ENCODE measurements around the gene EXD2. TPM values are rescaled to one million over a fixed set of nuclear protein-coding genes. Genes with fewer than 3 reads are reported as not detected.
A peak's percentile ranks its signal among the peaks of the same experiment; 100 is the strongest.

Gene EXD2
- total and polyA plus RNA-seq, 2 of the 13 experiments (the other 11 are each of a cell fraction or from before 2014, with no cell fraction given), result 9.5 to 15.1 TPM

DNA sequence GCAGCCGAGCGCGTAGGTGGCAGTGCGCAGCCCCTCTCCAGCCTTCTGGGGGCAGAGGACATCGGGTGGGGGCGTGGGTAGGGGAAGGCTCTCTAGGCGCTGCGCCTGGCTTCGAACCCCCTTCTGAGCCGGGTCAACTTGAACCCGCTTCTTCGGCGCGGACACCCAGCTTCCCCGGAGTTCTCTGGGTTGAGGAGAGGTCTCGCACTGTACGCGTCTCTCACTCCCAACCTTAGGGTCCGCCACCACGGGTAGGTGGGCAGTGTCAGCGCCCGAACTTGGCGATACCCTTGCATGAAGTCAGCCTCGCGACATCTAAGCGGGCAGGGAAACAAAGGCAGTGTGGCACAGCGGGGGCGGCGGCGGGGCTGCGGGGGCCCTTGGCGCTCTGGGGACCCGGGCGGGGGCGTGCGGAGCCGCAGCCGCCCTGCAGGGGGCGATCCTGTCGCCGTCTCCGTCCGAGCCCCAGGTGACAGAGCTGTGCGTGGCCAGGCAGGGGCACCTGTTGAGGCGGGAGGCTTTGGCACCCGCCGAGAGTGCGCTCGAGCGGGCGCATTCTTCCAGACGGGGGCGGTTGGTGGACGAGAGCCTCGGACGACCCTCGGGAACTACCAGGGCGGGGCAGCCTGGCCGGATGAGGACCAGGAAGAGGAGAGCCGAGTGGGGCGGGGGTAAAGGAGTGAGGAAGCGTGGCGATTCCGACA is 69.7 kb downstream of the EXD2 start:
- peak; percentile 82 for ATAC-seq
- Histone ChIP-seq H3K36me3 (replicated peaks in 1 of 2; ENCODE audit: control insufficient read depth in 1 of 2, insufficient read depth in 2 of 2, low read length in 2 of 2) (no peaks in the 10 kb centered on the region), H3K9me3 (ENCODE audit: low read length) (no peaks in the 10 kb centered on the region), H3K27me3 (ENCODE audit: control insufficient read depth in 1 of 2, insufficient read depth in 2 of 2, low read length in 2 of 2) (peaks cover 6 to 38% of the 10 kb centered on the region in 2 experiments; a peak in 4 of 5 replicates), H3K9ac (ENCODE audit: insufficient read depth, low read depth, low read length) (no peak overlapping the region), H4K20me1 (ENCODE audit: insufficient read depth, low read length) (no peaks in the 10 kb centered on the region), H3K4me1 (ENCODE audit: insufficient read depth, low read length) (peaks cover 20% of the 10 kb centered on the region), H3K4me2 (ENCODE audit: low read depth, low read length) (peak overlapping the region; percentile 79), H3K27ac (ENCODE audit: extremely low read length, insufficient read depth, low read length) (no peak overlapping the region), H3K4me3 (replicated peaks in 1 of 3; ENCODE audit: insufficient read depth in 1 of 3, low read depth in 2 of 3, low read length in 3 of 3) (peak overlapping the region; percentile 37 to 72 (median 67)), H3K79me2 (ENCODE audit: insufficient read depth, low read length) (no peaks in the 10 kb centered on the region), H2AFZ (ENCODE audit: low read length) (no peak overlapping the region)
- no peak for DNase-seq (ENCODE audit: low spot score)
- intact Hi-C loops (cut with micrococcal nuclease; ENCODE audit: unreplicated experiment) (loop anchor here (1.0 kb wide), 1 partner anchor 26 kb away; no protein-coding TSS in a partner anchor), in situ Hi-C loops (cut with HindIII; ENCODE audit: extremely low pct_ligation_motif_present, low pct_unique_long_range_greater_than_20kb) (loop anchor here (5.0 kb wide), 1 partner anchor 91 kb away; no protein-coding TSS in a partner anchor)
- FAIRE-seq, result no peak
- WGBS (ENCODE audit: low lambda C conversion rate), result under 1% methylated on average over 24 of the region's 64 CpGs
- ChIA-PET POLR2A (interaction anchor here (1.3 kb wide), 1 partner anchor 109 kb away, joined by 3 read pairs; no protein-coding TSS in a partner anchor), CTCF (ENCODE audit: low intra/inter-chr PET ratio, low total read pairs) (interaction anchor here (0.7 to 1.2 kb wide), 2 partner anchors 26 to 1304 kb away, joined by 3 read pairs; no protein-coding TSS in a partner anchor)
- no TSS peak for BruUV-seq (replicated peaks)
- peak; percentile 54 for TF ChIP-seq STAG1 (CRISPR knock-in tag; IDR thresholded peaks at IDR 0.05)
- no peak for TF ChIP-seq TOPORS (CRISPR knock-in tag; IDR thresholded peaks at IDR 0.05)
- no peak for TF ChIP-seq SIX4 (CRISPR knock-in tag; IDR thresholded peaks at IDR 0.05)
- peak; percentile 34 for TF ChIP-seq HNRNPLL (IDR thresholded peaks at IDR 0.05; ENCODE audit: low read depth, low read length, poor library complexity, severe bottlenecking)
- TF ChIP-seq ZNF782 (CRISPR knock-in tag; IDR thresholded peaks at IDR 0.05; ENCODE audit: borderline replicate concordance), result 0 out of 2 replicates have a peak, but pooled peaks have one; percentile 72
- TF ChIP-seq, protein P1, sequence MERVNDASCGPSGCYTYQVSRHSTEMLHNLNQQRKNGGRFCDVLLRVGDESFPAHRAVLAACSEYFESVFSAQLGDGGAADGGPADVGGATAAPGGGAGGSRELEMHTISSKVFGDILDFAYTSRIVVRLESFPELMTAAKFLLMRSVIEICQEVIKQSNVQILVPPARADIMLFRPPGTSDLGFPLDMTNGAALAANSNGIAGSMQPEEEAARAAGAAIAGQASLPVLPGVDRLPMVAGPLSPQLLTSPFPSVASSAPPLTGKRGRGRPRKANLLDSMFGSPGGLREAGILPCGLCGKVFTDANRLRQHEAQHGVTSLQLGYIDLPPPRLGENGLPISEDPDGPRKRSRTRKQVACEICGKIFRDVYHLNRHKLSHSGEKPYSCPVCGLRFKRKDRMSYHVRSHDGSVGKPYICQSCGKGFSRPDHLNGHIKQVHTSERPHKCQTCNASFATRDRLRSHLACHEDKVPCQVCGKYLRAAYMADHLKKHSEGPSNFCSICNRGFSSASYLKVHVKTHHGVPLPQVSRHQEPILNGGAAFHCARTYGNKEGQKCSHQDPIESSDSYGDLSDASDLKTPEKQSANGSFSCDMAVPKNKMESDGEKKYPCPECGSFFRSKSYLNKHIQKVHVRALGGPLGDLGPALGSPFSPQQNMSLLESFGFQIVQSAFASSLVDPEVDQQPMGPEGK (CRISPR knock-in tag; IDR thresholded peaks at IDR 0.05), result peak; percentile 69
- TF ChIP-seq TBX2 (CRISPR knock-in tag; IDR thresholded peaks at IDR 0.05; ENCODE audit: borderline replicate concordance), result 0 out of 2 replicates have a peak, but pooled peaks have one; percentile 6
- no peak for TF ChIP-seq ZNF746 (CRISPR knock-in tag; IDR thresholded peaks at IDR 0.05)
- no peak for TF ChIP-seq ZNF234 (CRISPR knock-in tag; conservative IDR thresholded peaks at IDR 0.05)
- 0 out of 2 replicates have a peak, but pooled peaks have one; percentile 64 for TF ChIP-seq ZNF230 (CRISPR knock-in tag; IDR thresholded peaks at IDR 0.05)
- TF ChIP-seq SAP130 (CRISPR knock-in tag; IDR thresholded peaks at IDR 0.05; ENCODE audit: low read depth), result peak; percentile 33; the same call in 1 of the 2 replicates
- TF ChIP-seq RAD21 (CRISPR knock-in tag; IDR thresholded peaks at IDR 0.05), result peak; percentile 20; the same call in 1 of the 2 replicates
- TF ChIP-seq, protein P2, sequence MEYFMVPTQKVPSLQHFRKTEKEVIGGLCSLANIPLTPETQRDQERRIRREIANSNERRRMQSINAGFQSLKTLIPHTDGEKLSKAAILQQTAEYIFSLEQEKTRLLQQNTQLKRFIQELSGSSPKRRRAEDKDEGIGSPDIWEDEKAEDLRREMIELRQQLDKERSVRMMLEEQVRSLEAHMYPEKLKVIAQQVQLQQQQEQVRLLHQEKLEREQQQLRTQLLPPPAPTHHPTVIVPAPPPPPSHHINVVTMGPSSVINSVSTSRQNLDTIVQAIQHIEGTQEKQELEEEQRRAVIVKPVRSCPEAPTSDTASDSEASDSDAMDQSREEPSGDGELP (IDR thresholded peaks at IDR 0.05; ENCODE audit: borderline replicate concordance, low read depth), result 0 out of 2 replicates have a peak, but pooled peaks have one; percentile 28
- TF ChIP-seq, protein P3, sequence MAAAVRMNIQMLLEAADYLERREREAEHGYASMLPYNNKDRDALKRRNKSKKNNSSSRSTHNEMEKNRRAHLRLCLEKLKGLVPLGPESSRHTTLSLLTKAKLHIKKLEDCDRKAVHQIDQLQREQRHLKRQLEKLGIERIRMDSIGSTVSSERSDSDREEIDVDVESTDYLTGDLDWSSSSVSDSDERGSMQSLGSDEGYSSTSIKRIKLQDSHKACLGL (CRISPR knock-in tag; IDR thresholded peaks at IDR 0.05), result 0 out of 2 replicates have a peak, but pooled peaks have one; percentile 18
- TF ChIP-seq, protein P4, sequence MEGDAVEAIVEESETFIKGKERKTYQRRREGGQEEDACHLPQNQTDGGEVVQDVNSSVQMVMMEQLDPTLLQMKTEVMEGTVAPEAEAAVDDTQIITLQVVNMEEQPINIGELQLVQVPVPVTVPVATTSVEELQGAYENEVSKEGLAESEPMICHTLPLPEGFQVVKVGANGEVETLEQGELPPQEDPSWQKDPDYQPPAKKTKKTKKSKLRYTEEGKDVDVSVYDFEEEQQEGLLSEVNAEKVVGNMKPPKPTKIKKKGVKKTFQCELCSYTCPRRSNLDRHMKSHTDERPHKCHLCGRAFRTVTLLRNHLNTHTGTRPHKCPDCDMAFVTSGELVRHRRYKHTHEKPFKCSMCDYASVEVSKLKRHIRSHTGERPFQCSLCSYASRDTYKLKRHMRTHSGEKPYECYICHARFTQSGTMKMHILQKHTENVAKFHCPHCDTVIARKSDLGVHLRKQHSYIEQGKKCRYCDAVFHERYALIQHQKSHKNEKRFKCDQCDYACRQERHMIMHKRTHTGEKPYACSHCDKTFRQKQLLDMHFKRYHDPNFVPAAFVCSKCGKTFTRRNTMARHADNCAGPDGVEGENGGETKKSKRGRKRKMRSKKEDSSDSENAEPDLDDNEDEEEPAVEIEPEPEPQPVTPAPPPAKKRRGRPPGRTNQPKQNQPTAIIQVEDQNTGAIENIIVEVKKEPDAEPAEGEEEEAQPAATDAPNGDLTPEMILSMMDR (CRISPR knock-in tag; IDR thresholded peaks at IDR 0.05), result peak; percentile 72
- TF ChIP-seq GTF2F1 (IDR thresholded peaks at IDR 0.05; ENCODE audit: low read length), result no peak
- TF ChIP-seq MATR3 (CRISPR knock-in tag; IDR thresholded peaks at IDR 0.05), result no peak
- TF ChIP-seq GTF3A (CRISPR knock-in tag; conservative IDR thresholded peaks at IDR 0.05), result 0 out of 2 replicates have a peak, but pooled peaks have one; percentile 57
- TF ChIP-seq ZNF570 (CRISPR knock-in tag; IDR thresholded peaks at IDR 0.05; ENCODE audit: borderline replicate concordance), result no peak

Measured in HepG2 (cell line).